Right lobe of liver (tissue), 6 donors: Measurements from ENCODE around the gene SCRN2. TPM values are rescaled to one million over a fixed set of nuclear protein-coding genes. Genes with fewer than 3 reads are reported as not detected.

Source experiments
- ATAC-seq, 4 donors: fragments of 200-7000 bp; cut with Tn5 transposase; one replicate each; pipeline ENCODE4 v1.9.1; 2020; ENCODE audit warnings: mild to moderate bottlenecking in 4 of 4, moderate library complexity in 4 of 4
- DNase-seq, 3 donors: peaks; one replicate each; pipeline ENCODE4 v3.0.0-alpha.2; 2020
- H3K27ac ChIP-seq, 3 donors: fragments of 200-600 bp; one replicate each; pipeline ENCODE4 v1.8.0; 2022
- H3K27me3 ChIP-seq, 2 donors: fragments of 200-600 bp; one replicate each; pipeline ENCODE4 v1.8.0; 2022
- H3K36me3 ChIP-seq, 4 donors: fragments of 200-600 bp; sonication (generic) in 1 of 4; one replicate each; pipeline versions ENCODE4 v1.5.1 to v1.8.0; 2017 to 2022; ENCODE audit warnings: control low read depth in 1 of 4
- H3K4me1 ChIP-seq, 4 donors: fragments of 200-600 bp; sonication (generic) in 1 of 4; one replicate each; pipeline versions ENCODE4 v1.5.1 to v1.8.0; 2017 to 2022; ENCODE audit warnings: control low read depth in 1 of 4
- H3K4me3 ChIP-seq, 3 donors: fragments of 200-600 bp; one replicate each; pipeline ENCODE4 v1.8.0; 2022
- H3K9me3 ChIP-seq, 4 donors: fragments of 200-600 bp; sonication (generic) in 1 of 4; one replicate each; pipeline versions ENCODE4 v1.5.1 to v1.8.0; 2017 to 2022; ENCODE audit warnings: control low read depth in 1 of 4
- POLR2A ChIP-seq: fragments of 450-650 bp; IDR thresholded peaks from one replicate; pipeline ENCODE4 v1.6.1; 2017; ENCODE audit warnings: antibody characterized with exemption, mild to moderate bottlenecking
- WGBS: methylation state at CpG from one replicate; pipeline ENCODE4 v1.1.6; 2018; ENCODE audit warnings: low coverage, low lambda C conversion rate; ENCODE audit not compliant: insufficient coverage; ENCODE audit errors: missing lambda C conversion rate; 5-methylcytosine and 5-hydroxymethylcytosine counted together
- intact Hi-C, 2 donors: fragments of 100-400 bp; cut with DNase I; formaldehyde crosslinking; loops; one replicate each; pipeline versions ENCODE4 v1.11.2 to v1.14.1; 2022
- total RNA-seq, 6 experiments: library from RNA; depleted of rRNA in 2 of 6; stranded (reverse); fragments of >200 nt in 2 of 6; fragmentation: NEBNext Ultra II Directional in 3 of 6; extraction: Animal tissue kit (Norgen Biotek cat#: 25700) in 3 of 6; gene quantifications; one replicate each; pipeline versions ENCODE4 v1.1.0 to v1.2.4, GENCODE V29; 2016 to 2023
- TF ChIP-seq, protein P1 (sequence below), 4 donors: fragments of 200-600 bp in 3 of 4; fragments of 450-650 bp in 1 of 4; IDR thresholded peaks; one replicate each; pipeline versions ENCODE4 v1.5.1 to v1.8.0; 2016 to 2022; ENCODE audit warnings: antibody characterized with exemption in 4 of 4, mild to moderate bottlenecking in 2 of 4
- donor health status: DM: no; HTN: yes; CAD: no.
- donor health status: DM: no; HTN: no; CAD: no.
- donor health status: DM: no; HTN: no; CAD: no.
- donor health status: DM: no; HTN: yes; CAD: no.
- donor health status: DM: no; HTN: yes; CAD: no.

SCRN2 gene
- total RNA-seq, 6 experiments from 2014 or later, result 18.1 to 25.7 (median 19.6) TPM

DNA sequence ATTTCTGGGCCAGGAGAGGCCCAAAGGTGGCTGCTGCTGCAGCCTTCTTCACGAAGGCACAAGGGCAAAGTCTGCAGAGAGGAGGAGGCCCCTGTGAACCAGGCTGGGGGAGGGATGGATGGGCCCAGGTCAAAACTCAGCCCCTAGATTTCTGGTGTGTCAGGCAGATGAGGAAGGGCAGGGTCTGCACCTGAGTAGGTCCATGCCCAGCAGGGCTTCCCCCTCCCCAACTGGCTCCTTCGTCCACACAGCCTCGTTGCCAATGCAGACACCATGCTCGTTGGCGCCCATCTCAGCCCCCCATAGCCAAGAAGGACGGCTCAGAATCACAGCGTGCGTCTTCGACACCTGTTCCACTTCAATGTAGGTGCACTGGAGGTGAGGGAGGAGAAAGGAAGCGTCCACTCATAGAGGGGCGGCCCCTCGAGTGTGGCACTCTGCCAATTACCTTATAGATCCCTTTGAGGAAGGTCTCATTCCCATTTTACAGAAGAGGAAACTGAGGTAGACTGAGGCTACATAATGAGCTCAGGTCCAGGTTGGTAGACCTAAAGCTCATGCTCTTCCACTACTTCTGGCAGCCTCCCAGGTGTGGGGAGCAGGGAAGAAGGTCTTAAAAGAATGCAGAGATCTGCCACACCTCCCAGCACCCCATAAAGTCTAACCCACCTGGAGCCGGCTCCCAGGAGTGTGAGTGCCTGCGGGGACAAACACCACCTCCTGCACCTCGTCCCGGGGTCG is 902 bp downstream of the SCRN2 start:
- DNase-seq, result no peak
- intact Hi-C loops, result loop anchor here (10.0 kb wide), 1 partner anchor 175 kb away; no protein-coding TSS in a partner anchor
- Histone ChIP-seq H3K4me1 (peaks cover 0 to 31% (median 11%) of the 10 kb centered on the region in 4 donors), H3K27ac (peak overlapping the region; percentile 52 to 92 (median 75)), H3K27me3 (no peaks in the 10 kb centered on the region), H3K9me3 (no peaks in the 10 kb centered on the region), H3K36me3 (peaks cover 0 to 9% (median 0%) of the 10 kb centered on the region in 4 donors), H3K4me3 (peak overlapping the region; percentile 86 to 94 (median 92))
- 37% methylated on average over 7 of the region's 17 CpGs for WGBS
- TF ChIP-seq, protein P1, sequence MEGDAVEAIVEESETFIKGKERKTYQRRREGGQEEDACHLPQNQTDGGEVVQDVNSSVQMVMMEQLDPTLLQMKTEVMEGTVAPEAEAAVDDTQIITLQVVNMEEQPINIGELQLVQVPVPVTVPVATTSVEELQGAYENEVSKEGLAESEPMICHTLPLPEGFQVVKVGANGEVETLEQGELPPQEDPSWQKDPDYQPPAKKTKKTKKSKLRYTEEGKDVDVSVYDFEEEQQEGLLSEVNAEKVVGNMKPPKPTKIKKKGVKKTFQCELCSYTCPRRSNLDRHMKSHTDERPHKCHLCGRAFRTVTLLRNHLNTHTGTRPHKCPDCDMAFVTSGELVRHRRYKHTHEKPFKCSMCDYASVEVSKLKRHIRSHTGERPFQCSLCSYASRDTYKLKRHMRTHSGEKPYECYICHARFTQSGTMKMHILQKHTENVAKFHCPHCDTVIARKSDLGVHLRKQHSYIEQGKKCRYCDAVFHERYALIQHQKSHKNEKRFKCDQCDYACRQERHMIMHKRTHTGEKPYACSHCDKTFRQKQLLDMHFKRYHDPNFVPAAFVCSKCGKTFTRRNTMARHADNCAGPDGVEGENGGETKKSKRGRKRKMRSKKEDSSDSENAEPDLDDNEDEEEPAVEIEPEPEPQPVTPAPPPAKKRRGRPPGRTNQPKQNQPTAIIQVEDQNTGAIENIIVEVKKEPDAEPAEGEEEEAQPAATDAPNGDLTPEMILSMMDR (IDR thresholded peaks at IDR 0.05), result no peak
- TF ChIP-seq POLR2A, result no peak
- no peak for ATAC-seq

DNA sequence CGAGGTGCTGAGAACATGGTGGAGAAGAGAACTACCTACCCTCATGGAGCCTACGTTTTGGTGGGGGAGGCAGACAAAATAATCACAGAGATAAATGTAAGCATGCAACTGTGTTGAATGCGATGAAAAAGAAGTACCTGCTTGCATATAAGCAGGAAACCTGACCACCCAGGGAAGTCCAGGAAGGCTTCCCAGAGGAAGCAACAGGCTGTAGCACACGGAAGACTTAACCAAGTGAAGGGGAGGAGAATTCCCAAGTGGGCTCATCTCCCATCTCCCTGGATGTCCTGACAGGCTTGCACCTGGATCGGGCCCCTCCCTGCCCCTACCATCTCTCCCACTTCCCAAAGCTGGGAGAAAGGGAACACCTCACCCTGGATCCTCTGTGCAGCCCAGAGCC is 2.0 kb downstream of the SCRN2 start:
- H3K4me1 ChIP-seq, result peaks cover 0 to 31% (median 11%) of the 10 kb centered on the region in 4 donors
- no peak overlapping the region for H3K4me3 ChIP-seq
- no peak overlapping the region for H3K27ac ChIP-seq
- intact Hi-C loops, result no loop called here
- 85% methylated on average over 4 of the region's 5 CpGs for WGBS
- H3K9me3 ChIP-seq, result no peaks in the 10 kb centered on the region
- H3K27me3 ChIP-seq, result no peaks in the 10 kb centered on the region
- ATAC-seq (no peak), DNase-seq (no peak)
- no peak for TF ChIP-seq POLR2A
- TF ChIP-seq, protein P1 (IDR thresholded peaks at IDR 0.05), result no peak
- peaks cover 0 to 9% (median 0%) of the 10 kb centered on the region in 4 donors for H3K36me3 ChIP-seq

DNA sequence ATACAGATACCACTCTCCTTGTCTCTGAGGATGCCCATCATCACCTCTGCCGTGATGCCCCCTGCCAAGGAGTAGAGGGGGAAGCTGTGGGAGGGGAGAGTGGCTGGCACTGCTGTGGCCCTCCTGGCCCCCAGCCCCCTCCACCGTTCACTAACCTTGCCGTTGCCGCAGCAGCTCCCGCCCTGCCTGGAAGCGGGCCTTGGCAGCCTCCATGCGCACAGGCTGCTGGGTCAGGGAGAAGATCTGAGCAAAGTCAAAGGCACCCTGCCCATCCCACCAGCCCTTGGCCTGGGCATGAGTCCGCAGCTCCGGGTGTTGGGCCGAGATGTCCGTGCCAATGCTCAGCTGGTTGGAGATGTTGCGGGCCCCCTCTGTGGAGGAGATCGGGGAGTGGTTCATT is 2.4 kb downstream of the SCRN2 start:
- Histone ChIP-seq H3K4me3 (no peak overlapping the region), H3K4me1 (peaks cover 0 to 31% (median 11%) of the 10 kb centered on the region in 4 donors), H3K9me3 (no peaks in the 10 kb centered on the region), H3K27ac (no peak overlapping the region), H3K27me3 (no peaks in the 10 kb centered on the region), H3K36me3 (peaks cover 0 to 9% (median 0%) of the 10 kb centered on the region in 4 donors)
- intact Hi-C loops, result no loop called here
- no peak for TF ChIP-seq POLR2A
- TF ChIP-seq, protein P1 (IDR thresholded peaks at IDR 0.05), result no peak
- no peak for DNase-seq
- no peak for ATAC-seq
- 93% methylated on average over 2 of the region's 13 CpGs for WGBS

DNA sequence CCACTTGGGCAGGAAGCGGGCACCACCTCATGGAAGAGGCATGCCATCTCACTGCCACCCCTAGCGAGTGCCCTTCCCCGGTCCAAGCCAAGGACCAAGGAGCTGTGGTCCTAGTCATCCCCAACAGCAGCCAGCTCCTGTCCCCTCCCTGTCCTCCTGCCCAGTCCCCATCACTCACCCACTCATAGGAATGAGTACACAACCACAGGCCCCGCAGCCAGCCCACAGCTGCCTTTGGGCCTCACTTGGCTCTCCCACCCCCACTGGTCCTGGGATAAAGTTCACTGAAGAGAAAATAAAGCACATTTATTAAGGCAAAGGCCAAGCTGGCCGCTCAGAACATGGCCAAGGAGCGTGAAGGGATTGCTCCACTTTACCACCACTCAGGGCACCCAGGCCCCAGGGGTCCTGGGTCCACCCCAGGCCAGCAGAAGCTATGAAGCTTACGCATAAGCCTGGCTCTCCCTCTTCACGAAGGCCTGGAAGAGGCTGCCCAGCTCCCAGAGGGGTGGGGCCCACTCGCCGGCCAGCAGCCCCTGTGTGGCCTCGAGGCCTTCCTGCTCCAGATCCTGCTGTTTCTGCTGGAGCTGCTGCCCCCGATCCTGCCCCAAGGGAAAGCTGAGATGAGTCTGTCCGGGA is 3.6 kb downstream of the SCRN2 start:
- Histone ChIP-seq H3K27me3 (no peaks in the 10 kb centered on the region), H3K27ac (no peak overlapping the region), H3K4me3 (no peak overlapping the region), H3K9me3 (no peaks in the 10 kb centered on the region), H3K36me3 (peaks cover 0 to 9% (median 0%) of the 10 kb centered on the region in 4 donors), H3K4me1 (peaks cover 0 to 25% (median 10%) of the 10 kb centered on the region in 4 donors)
- TF ChIP-seq, protein P1 (IDR thresholded peaks at IDR 0.05), result no peak
- TF ChIP-seq POLR2A, result no peak
- intact Hi-C loops, result no loop called here
- DNase-seq (no peak), ATAC-seq (no peak)
- WGBS, result 24% methylated on average over 2 of the region's 13 CpGs
